Eye (tissue), 1 donor: ENCODE data around the gene C11orf86.
A peak's percentile ranks its signal among the peaks of the same experiment; 100 is the strongest.
"Not testable (repeated sequence)": the region's sequence is repeated elsewhere in the genome, so short reads cannot be mapped to it uniquely, and the experiment has no call there.

Experiments used
- DNase-seq: peaks from one replicate; pipeline ENCODE4 v3.0.0-alpha.2; 2015

Gene C11orf86

GRCh38 chr11:66974724-66975404 lies at the start of gene C11orf86:
Gene C11orf86, plus strand, starts transcription at chr11:66975304. Its CDS starts 59 bp downstream, at chr11:66975363.
- DNase-seq = no peak

- no peak for DNase-seq
Observed at GRCh38 chr11:66929753-66930152, 45.4 kb upstream of the C11orf86 start.

- no peak for DNase-seq
Observed at GRCh38 chr11:66932543-66932942, 42.6 kb upstream of the C11orf86 start.

- DNase-seq = no peak
Observed at GRCh38 chr11:66933531-66933930, 41.6 kb upstream of the C11orf86 start.

- no peak for DNase-seq
Observed at GRCh38 chr11:66934950-66935779, 39.9 kb upstream of the C11orf86 start.

- DNase-seq = no peak
Observed at GRCh38 chr11:66936311-66936711, 38.8 kb upstream of the C11orf86 start.

- DNase-seq = no peak
Observed at GRCh38 chr11:66937193-66937733, 37.8 kb upstream of the C11orf86 start.

- no peak for DNase-seq
Observed at GRCh38 chr11:66938582-66939135, 36.4 kb upstream of the C11orf86 start.

GRCh38 chr11:66950112-66950535 lies 25.0 kb upstream of the C11orf86 start:
- peak; percentile 58 for DNase-seq

GRCh38 chr11:66951135-66951534 lies 24.0 kb upstream of the C11orf86 start:
- DNase-seq = no peak

GRCh38 chr11:66951927-66952337 lies 23.2 kb upstream of the C11orf86 start:
- DNase-seq = peak; percentile 62

- DNase-seq = no peak
Observed at GRCh38 chr11:66953081-66953833, 21.8 kb upstream of the C11orf86 start.

- DNase-seq = no peak
Observed at GRCh38 chr11:66956689-66957290, 18.3 kb upstream of the C11orf86 start.

- DNase-seq = no peak
Observed at GRCh38 chr11:66957971-66958231, 17.2 kb upstream of the C11orf86 start.

GRCh38 chr11:66958232-66958955 lies 16.7 kb upstream of the C11orf86 start, which contains the start of gene PC:
Gene PC, minus strand, starts transcription at chr11:66958383. Its CDS starts 86,224 bp downstream, at chr11:66872159.
- peak; percentile 99 for DNase-seq

- DNase-seq = no peak
Observed at GRCh38 chr11:66958956-66959274, 16.2 kb upstream of the C11orf86 start.

- not testable (repeated sequence) for DNase-seq
Observed at GRCh38 chr11:66961691-66962213, 13.4 kb upstream of the C11orf86 start.

GRCh38 chr11:66962247-66962646 lies 12.9 kb upstream of the C11orf86 start:
- DNase-seq = no peak

GRCh38 chr11:66962801-66963200 lies 12.3 kb upstream of the C11orf86 start:
- no peak for DNase-seq

GRCh38 chr11:66964495-66964894 lies 10.6 kb upstream of the C11orf86 start:
- DNase-seq = no peak

GRCh38 chr11:66966351-66966750 lies 8.8 kb upstream of the C11orf86 start:
- no peak for DNase-seq
